ENCODE results near the gene EPHA4. TPM values are rescaled to one million over a fixed set of nuclear protein-coding genes. Genes with fewer than 3 reads are reported as not detected.

EPHA4 gene
- polyA plus RNA-seq, 1 donor (not counting 4 experiments of a cell fraction or from before 2014, with no cell fraction given): 9.0 TPM

- Histone ChIP-seq H2AFZ (ENCODE audit: control insufficient read depth, low read length) (no peak overlapping the region), H4K20me1 (ENCODE audit: control insufficient read depth, extremely low read depth, insufficient read depth, low read length) (no peaks in the 10 kb centered on the region), H3K9ac (ENCODE audit: control insufficient read depth, extremely low read depth, insufficient read depth, low read length) (no peak overlapping the region), H3K36me3 (ENCODE audit: control insufficient read depth in 2 of 2, extremely low read depth in 1 of 2, insufficient read depth in 2 of 2, low read length in 2 of 2) (no peaks in the 10 kb centered on the region), H3K4me2 (ENCODE audit: control insufficient read depth, extremely low read depth, insufficient read depth, low read depth, low read length) (no peak overlapping the region), H3K4me3 (ENCODE audit: control insufficient read depth in 2 of 3, extremely low read depth in 1 of 3, insufficient read depth in 2 of 3, low read depth in 1 of 3, low read length in 3 of 3) (no peak overlapping the region), H3K27ac (ENCODE audit: control insufficient read depth, insufficient read depth, low read length) (no peak overlapping the region), H3K9me1 (ENCODE audit: control insufficient read depth, extremely low read depth, insufficient read depth, low read length) (no peaks in the 10 kb centered on the region), H3K79me2 (ENCODE audit: control insufficient read depth, insufficient read depth, low read length) (no peaks in the 10 kb centered on the region), H3K27me3 (ENCODE audit: control insufficient read depth, extremely low read depth, insufficient read depth, low read length) (no peaks in the 10 kb centered on the region), H3K9me3 (ENCODE audit: control insufficient read depth, low read depth, low read length) (no peaks in the 10 kb centered on the region), H3K4me1 (ENCODE audit: control insufficient read depth, extremely low read depth, insufficient read depth, low read length) (no peaks in the 10 kb centered on the region)
- TF ChIP-seq CTCF (optimal IDR thresholded peaks at IDR 0.05 in 1 of 3, IDR thresholded peaks at IDR 0.05 in 1 of 3, conservative IDR thresholded peaks at IDR 0.05 in 1 of 3; ENCODE audit: extremely low read depth in 1 of 3, insufficient read depth in 2 of 3, low read length in 3 of 3): no peak
- TF ChIP-seq EZH2 (IDR thresholded peaks at IDR 0.05; ENCODE audit: low read length): no peak
- dilution Hi-C loops (cut with MboI; ENCODE audit: extremely low pct_ligation_motif_present, low sequenced_read_pairs): no loop called here
- DNase-seq (ENCODE audit: low read depth, low spot score) (no peak), FAIRE-seq (no peak)
These were observed 171.7 kb downstream of the EPHA4 start for GRCh38 chr2:221400411-221400810.

- Histone ChIP-seq H3K4me3 (ENCODE audit: control insufficient read depth in 2 of 3, extremely low read depth in 1 of 3, insufficient read depth in 2 of 3, low read depth in 1 of 3, low read length in 3 of 3) (no peak overlapping the region), H3K4me1 (ENCODE audit: control insufficient read depth, extremely low read depth, insufficient read depth, low read length) (no peaks in the 10 kb centered on the region), H4K20me1 (ENCODE audit: control insufficient read depth, extremely low read depth, insufficient read depth, low read length) (no peaks in the 10 kb centered on the region), H3K27me3 (ENCODE audit: control insufficient read depth, extremely low read depth, insufficient read depth, low read length) (no peaks in the 10 kb centered on the region), H2AFZ (ENCODE audit: control insufficient read depth, low read length) (no peak overlapping the region), H3K9me1 (ENCODE audit: control insufficient read depth, extremely low read depth, insufficient read depth, low read length) (no peaks in the 10 kb centered on the region), H3K9me3 (ENCODE audit: control insufficient read depth, low read depth, low read length) (no peaks in the 10 kb centered on the region), H3K4me2 (ENCODE audit: control insufficient read depth, extremely low read depth, insufficient read depth, low read depth, low read length) (no peak overlapping the region), H3K36me3 (ENCODE audit: control insufficient read depth in 2 of 2, extremely low read depth in 1 of 2, insufficient read depth in 2 of 2, low read length in 2 of 2) (no peaks in the 10 kb centered on the region), H3K79me2 (ENCODE audit: control insufficient read depth, insufficient read depth, low read length) (no peaks in the 10 kb centered on the region), H3K27ac (ENCODE audit: control insufficient read depth, insufficient read depth, low read length) (no peak overlapping the region), H3K9ac (ENCODE audit: control insufficient read depth, extremely low read depth, insufficient read depth, low read length) (no peak overlapping the region)
- dilution Hi-C loops (cut with MboI; ENCODE audit: extremely low pct_ligation_motif_present, low sequenced_read_pairs): no loop called here
- FAIRE-seq (no peak), DNase-seq (ENCODE audit: low read depth, low spot score) (no peak)
- TF ChIP-seq EZH2 (IDR thresholded peaks at IDR 0.05; ENCODE audit: low read length) (no peak), CTCF (optimal IDR thresholded peaks at IDR 0.05 in 1 of 3, IDR thresholded peaks at IDR 0.05 in 1 of 3, conservative IDR thresholded peaks at IDR 0.05 in 1 of 3; ENCODE audit: extremely low read depth in 1 of 3, insufficient read depth in 2 of 3, low read length in 3 of 3) (no peak)
These were observed 172.9 kb downstream of the EPHA4 start for GRCh38 chr2:221399183-221399582.

Data from keratinocyte (primary cell).